Left ventricle myocardium inferior (tissue), 1 donor: ENCODE results near the gene KIF22. TPM values are rescaled to one million over a fixed set of nuclear protein-coding genes. Genes with fewer than 3 reads are reported as not detected.
A peak's percentile ranks its signal among the peaks of the same experiment; 100 is the strongest.

ENCODE experiments used
- DNase-seq: peaks from one replicate; pipeline ENCODE4 v3.0.0-alpha.2; 2020
- H3K27ac ChIP-seq: fragments of 200-600 bp; replicated peaks from 2 replicates; pipeline ENCODE4 v1.8.0; 2021
- H3K27me3 ChIP-seq: fragments of 200-600 bp; 2 replicates; pipeline ENCODE4 v1.8.0; 2021; ENCODE audit warnings: low read depth
- H3K36me3 ChIP-seq: fragments of 200-600 bp; 2 replicates; pipeline ENCODE4 v1.8.0; 2021
- H3K4me1 ChIP-seq: fragments of 200-600 bp; 2 replicates; pipeline ENCODE4 v1.8.0; 2021
- H3K4me3 ChIP-seq: fragments of 200-600 bp; 2 replicates; pipeline ENCODE4 v1.8.0; 2021; ENCODE audit warnings: mild to moderate bottlenecking, moderate library complexity
- H3K9me3 ChIP-seq: fragments of 200-600 bp; replicated peaks from 2 replicates; pipeline ENCODE4 v1.8.0; 2021
- intact Hi-C: fragments of 100-400 bp; cut with micrococcal nuclease; formaldehyde crosslinking; loops from one replicate; pipeline ENCODE4 v1.11.0; 2022
- long read RNA-seq: library from polyadenylated mRNA; unstranded; transcript quantifications from one replicate; pipeline ENCODE4 v2.0.0, GENCODE V29; 2021
- total RNA-seq: library from RNA; stranded (reverse); fragmentation: NEBNext Ultra II Directional; extraction: Animal tissue kit (Norgen Biotek cat#: 25700); gene quantifications from one replicate; pipeline ENCODE4 v1.2.1, GENCODE V29; 2021
- TF ChIP-seq, protein P1 (sequence below): fragments of 200-600 bp; IDR thresholded peaks from 2 replicates; pipeline ENCODE4 v1.8.0; 2021; ENCODE audit warnings: antibody characterized with exemption, mild to moderate bottlenecking, borderline replicate concordance
- donor health status: DM: no; HTN: yes; CAD: no; lungs with severe emphysema.

KIF22 gene
- 46.9 TPM for total RNA-seq
- long read RNA-seq, transcript KIF22-201 (14 exons, 2,113 nt): major isoform, 13 of 171 reads
- long read RNA-seq, partial matches to known transcripts: 147 of 171 reads
- long read RNA-seq, other reads (novel, unspliced or antisense): 11 of 171 reads

- peak within 1 kb of the TSS; percentile 93 for H3K4me3 ChIP-seq
- TF ChIP-seq, protein P1, sequence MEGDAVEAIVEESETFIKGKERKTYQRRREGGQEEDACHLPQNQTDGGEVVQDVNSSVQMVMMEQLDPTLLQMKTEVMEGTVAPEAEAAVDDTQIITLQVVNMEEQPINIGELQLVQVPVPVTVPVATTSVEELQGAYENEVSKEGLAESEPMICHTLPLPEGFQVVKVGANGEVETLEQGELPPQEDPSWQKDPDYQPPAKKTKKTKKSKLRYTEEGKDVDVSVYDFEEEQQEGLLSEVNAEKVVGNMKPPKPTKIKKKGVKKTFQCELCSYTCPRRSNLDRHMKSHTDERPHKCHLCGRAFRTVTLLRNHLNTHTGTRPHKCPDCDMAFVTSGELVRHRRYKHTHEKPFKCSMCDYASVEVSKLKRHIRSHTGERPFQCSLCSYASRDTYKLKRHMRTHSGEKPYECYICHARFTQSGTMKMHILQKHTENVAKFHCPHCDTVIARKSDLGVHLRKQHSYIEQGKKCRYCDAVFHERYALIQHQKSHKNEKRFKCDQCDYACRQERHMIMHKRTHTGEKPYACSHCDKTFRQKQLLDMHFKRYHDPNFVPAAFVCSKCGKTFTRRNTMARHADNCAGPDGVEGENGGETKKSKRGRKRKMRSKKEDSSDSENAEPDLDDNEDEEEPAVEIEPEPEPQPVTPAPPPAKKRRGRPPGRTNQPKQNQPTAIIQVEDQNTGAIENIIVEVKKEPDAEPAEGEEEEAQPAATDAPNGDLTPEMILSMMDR: peak; percentile 82
- peak within 1 kb of the TSS; percentile 94 for H3K27ac ChIP-seq
- intact Hi-C loops: no loop called here
- H3K27me3 ChIP-seq: no peaks in the 10 kb centered on the region
- H3K9me3 ChIP-seq: no peaks in the 10 kb centered on the region
- H3K4me1 ChIP-seq: peaks cover 26% of the 10 kb centered on the region
- no peaks in the 10 kb centered on the region for H3K36me3 ChIP-seq
- peak; percentile 99 for DNase-seq
These were observed at the start of gene KIF22 for GRCh38 chr16:29790183-29790948. Gene KIF22 (plus strand): TSS chr16:29790751. CDS start chr16:29790760, 9 bp downstream.

GRCh38 chr16:29742683-29743275 is 47.8 kb upstream of the KIF22 start:
- Histone ChIP-seq H3K9me3 (peaks cover 7% of the 10 kb centered on the region), H3K4me1 (no peaks in the 10 kb centered on the region), H3K36me3 (no peaks in the 10 kb centered on the region), H3K27me3 (peaks cover 31% of the 10 kb centered on the region), H3K4me3 (no peak overlapping the region), H3K27ac (no peak overlapping the region)
- DNase-seq: no peak
- intact Hi-C loops: no loop called here
- TF ChIP-seq, protein P1: no peak

DNA sequence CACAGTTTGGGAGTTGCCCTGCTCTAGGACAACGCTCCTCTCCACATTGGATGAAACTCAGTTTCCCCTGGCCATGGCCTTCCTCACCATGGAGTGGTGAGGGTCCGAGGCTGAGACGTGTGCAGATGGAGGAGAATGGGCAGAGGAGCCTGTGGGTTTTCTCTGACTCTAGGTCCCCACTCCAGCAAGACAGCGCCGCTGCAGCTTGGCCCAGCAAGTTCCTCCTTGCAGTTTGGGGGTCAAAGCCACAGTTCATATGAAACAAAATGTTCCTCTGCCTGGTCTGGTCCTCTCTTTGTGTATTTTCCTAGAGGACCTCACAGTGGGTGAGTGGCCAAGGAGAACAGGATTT is 47.1 kb upstream of the KIF22 start:
- Histone ChIP-seq H3K4me3 (no peak overlapping the region), H3K9me3 (peaks cover 9% of the 10 kb centered on the region), H3K4me1 (no peaks in the 10 kb centered on the region), H3K27me3 (peaks cover 31% of the 10 kb centered on the region), H3K27ac (no peak overlapping the region), H3K36me3 (no peaks in the 10 kb centered on the region)
- TF ChIP-seq, protein P1: no peak
- intact Hi-C loops: no loop called here
- no peak for DNase-seq

DNA sequence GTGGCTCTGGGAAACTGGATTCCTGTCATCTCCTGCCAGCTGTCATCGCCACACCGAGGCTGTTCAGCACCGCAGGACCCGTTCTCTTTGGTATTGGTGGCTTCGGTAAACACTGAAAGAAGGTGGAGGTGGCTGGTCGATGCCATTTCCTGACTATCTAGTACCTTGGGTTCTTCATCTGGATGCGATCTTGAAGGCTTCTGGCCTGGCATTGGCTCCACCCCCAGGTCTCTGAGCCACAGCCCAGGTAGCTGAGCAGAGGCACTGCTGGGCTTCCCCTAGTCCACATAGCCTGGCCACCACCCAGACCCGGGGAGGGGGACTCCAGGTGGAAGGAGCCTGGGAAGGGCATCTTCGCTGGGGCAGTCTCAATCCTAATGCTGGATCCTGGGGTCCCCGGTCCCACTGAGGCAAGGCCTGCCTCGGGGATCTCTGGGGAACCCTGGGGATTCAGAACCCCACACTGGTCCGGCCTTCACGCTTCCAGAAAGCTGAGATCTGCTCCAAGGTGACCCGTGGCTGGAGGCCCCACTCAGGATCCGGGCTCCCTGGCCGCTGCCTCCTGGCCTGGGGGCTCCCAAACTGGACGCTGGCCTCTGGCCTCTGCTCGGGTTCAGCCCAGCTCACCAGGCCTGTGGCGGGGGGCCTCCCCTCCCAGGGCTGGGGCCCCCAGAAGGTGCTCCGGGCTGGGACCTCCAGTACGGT is 46.6 kb upstream of the KIF22 start:
- H3K27me3 ChIP-seq: peaks cover 31% of the 10 kb centered on the region
- no peaks in the 10 kb centered on the region for H3K4me1 ChIP-seq
- H3K36me3 ChIP-seq: no peaks in the 10 kb centered on the region
- intact Hi-C loops: no loop called here
- H3K4me3 ChIP-seq: no peak overlapping the region
- H3K9me3 ChIP-seq: peaks cover 4% of the 10 kb centered on the region
- no peak for DNase-seq
- no peak overlapping the region for H3K27ac ChIP-seq
- TF ChIP-seq, protein P1: no peak

GRCh38 chr16:29744541-29745101 is 45.9 kb upstream of the KIF22 start:
- peak overlapping the region; percentile 48 for H3K4me3 ChIP-seq
- H3K36me3 ChIP-seq: no peaks in the 10 kb centered on the region
- H3K27me3 ChIP-seq: peaks cover 31% of the 10 kb centered on the region
- intact Hi-C loops: no loop called here
- no peaks in the 10 kb centered on the region for H3K4me1 ChIP-seq
- TF ChIP-seq, protein P1: no peak
- no peak for DNase-seq
- H3K9me3 ChIP-seq: peaks cover 3% of the 10 kb centered on the region
- no peak overlapping the region for H3K27ac ChIP-seq
